ENCODE measurements around the gene IKBKG.
"Not testable (repeated sequence)": the region's sequence is repeated elsewhere in the genome, so short reads cannot be mapped to it uniquely, and the experiment has no call there.

IKBKG gene

DNA sequence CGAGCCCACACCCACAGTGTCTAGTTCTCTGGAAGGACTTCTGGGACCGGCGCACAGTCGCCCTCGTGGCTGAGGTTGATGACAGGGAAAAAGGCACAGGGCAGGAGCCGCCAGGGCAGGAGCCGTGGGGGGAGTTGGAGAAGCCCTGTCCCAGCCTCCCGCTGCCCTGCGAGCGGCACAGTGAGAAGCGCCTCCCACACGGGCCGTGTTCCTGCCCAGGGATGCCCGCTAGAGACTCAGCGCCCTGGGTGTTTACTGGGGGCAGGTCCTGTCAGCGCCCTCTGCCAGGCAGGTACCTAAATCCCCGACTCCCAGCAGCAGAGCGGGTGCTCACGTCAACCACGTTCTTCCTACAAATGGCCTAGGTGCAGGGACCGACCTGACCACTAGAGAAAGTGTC, 11.5 kb downstream of the IKBKG start:
- DNase-seq (ENCODE audit: low spot score), result not testable (repeated sequence)

DNA sequence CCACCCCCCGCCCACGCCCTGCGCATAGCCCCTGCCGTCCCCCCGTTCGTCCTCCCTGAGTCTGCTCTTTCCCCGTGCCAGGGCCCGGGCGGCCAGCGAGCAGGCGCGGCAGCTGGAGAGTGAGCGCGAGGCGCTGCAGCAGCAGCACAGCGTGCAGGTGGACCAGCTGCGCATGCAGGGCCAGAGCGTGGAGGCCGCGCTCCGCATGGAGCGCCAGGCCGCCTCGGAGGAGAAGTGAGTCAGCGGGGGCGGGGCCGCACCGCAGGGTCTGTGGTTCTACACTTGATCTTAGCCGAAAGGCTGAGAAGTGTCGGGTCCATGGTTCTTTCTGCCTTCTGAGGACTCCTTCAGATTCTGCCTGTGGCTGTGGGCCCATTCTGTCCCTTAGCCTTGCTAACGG, 12.9 kb downstream of the IKBKG start:
- not testable (repeated sequence) for DNase-seq (ENCODE audit: low spot score)

DNA sequence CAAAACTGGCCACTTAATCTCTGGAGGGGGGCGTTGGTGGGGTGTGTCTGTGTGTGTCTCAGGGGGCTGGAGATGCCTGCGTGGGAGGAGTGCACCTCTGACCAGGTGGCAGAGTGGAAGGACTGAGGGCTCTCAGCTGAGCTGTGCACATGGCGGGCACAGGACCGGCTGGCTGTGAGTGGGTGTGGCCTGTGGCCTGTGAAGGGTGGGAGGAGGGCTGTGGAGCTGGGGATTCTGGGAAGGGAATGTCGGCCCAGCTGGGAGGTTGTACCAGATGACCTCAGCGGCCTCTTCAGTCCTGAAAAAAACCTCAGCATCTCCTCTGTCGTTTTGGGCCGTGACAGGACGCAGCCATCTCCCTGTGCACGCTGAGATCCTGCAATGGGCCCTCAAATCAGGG, 14.9 kb downstream of the IKBKG start:
- DNase-seq (ENCODE audit: low spot score), result not testable (repeated sequence)

DNA sequence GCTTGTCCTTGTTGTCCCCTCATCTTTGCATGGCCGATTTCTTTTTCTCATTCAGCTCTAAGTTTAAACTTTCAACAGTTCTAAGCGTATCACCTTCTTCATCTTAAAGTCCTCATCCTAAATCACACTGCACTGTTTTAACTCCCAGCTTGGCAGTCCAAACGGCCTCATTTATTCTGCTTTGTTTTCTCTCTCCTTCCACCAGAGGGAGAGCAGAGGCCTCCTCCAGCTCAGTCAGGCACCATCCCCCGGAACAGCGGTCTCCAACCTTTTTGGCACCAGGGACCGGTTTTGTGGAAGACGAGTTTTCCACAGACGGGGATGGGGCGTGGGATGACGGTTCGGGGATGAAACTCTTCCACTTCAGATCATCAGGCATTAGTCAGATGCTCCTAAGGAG, 22.9 kb downstream of the IKBKG start:
- DNase-seq (ENCODE audit: low spot score), result not testable (repeated sequence)

DNA sequence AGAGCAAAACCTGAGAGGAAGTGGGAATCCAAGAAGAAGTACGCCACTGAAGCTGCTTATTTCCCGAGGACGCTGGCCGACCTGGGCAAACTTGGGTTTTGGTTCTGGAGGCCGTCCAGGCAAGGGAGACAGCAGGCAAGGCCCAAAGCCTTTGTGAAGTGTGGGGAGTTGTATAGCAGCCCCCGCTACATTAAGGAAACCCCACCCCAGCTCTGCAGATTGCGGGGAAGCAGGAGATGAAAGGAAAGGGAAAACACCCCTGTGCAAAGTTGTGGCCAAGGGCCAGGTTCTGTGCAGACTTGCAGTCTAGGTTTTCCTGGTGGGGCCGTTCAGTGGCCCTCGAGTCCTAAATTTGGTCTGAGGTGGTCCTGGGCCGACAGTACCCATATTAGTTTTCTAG, 25.6 kb downstream of the IKBKG start:
- not testable (repeated sequence) for DNase-seq (ENCODE audit: low spot score)

DNA sequence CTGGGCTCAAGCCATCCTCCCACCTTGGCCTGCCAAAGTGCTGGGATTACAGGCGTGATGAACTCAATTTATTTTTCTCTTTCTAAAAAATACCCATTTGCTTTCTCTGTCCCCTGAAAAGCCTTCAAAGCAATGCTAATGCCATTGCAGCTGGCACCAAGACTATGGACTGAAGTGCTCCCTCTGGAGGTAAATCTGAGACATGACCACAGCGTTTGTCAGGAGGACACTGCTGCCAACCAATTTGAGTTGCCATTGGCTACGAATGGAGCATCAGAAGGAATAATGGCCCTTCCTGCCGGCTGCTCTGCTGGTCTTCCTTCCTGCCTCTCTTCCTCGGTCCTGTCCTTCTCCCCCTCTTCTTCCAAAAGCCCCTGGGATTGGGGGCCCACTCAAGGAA, 27.7 kb downstream of the IKBKG start:
- DNase-seq (ENCODE audit: low spot score), result not testable (repeated sequence)

DNA sequence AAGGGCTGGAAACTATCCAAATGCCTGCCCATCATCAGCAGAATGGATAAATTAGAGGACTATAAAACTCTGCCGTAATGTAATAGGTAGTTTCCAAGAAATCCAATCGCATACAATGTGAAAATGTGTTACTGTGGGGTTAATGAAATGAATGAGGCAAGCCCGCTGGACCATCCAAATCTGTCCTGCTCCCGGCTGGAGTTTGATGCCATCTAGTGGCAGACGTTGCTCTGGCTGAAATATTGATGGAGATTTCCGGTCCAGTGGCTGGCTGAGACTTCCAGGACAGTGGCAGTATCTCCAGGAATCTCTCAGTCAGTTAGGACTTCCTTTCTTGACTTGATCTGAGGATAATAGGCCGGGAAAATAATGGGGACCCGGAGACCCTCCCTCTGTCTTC, 35.6 kb downstream of the IKBKG start:
- not testable (repeated sequence) for DNase-seq (ENCODE audit: low spot score)

DNA sequence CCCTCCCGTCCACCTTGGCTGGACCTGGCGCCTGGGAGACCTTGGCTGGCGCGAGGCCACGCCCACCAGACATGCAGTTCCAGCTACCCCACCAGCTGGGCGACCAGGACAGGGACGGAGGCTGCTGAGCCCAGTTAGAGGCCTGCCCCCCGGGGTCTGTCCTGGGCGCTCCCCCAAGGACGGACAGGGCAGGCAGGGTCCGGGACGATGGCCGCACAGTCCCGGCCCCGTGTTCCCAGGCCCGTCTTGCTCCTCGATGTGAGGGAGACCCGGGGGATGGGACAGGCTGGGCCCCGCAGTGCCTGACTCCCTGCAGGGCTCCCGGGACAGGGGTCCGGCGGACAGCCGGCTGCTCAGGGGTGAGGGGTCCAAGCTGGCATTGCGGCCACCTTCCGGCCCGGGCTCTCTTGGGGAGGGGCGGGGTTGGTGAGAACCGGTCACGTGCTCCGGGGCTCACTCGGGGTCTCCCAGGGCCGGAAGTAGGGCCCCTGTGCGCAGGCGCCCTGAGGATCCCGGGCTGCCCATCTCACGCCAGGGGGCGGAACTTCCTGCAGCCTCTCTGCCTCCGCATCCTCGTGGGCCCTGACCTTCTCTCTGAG, 37.3 kb downstream of the IKBKG start, which contains the start of gene CTAG1A:
TSS of gene CTAG1A (plus strand) at position 549 of the 599 bp plus-strand sequence. CDS start 74 bp downstream, outside the sequence.
- DNase-seq (ENCODE audit: low spot score), result not testable (repeated sequence)

DNA sequence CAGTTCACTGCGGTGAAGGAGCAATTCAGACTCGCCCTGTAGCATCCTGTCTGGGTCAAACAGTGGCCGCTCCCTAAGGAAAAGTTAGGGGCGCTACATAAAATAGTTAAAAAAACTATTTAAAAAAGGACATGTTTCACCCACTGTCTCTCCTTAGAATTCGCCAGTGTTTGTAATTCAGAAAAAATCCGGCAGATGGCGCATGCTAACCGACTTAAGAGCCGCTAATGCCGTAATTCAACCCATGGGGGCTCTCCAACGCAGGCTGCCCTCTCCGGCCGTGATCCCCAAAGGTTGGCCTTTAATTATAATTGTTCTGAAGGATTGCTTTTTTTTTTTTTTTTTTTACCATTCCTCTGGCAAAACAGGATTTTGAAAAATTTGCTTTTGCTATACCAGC, 43.0 kb downstream of the IKBKG start:
- DNase-seq (ENCODE audit: low spot score), result not testable (repeated sequence)

DNA sequence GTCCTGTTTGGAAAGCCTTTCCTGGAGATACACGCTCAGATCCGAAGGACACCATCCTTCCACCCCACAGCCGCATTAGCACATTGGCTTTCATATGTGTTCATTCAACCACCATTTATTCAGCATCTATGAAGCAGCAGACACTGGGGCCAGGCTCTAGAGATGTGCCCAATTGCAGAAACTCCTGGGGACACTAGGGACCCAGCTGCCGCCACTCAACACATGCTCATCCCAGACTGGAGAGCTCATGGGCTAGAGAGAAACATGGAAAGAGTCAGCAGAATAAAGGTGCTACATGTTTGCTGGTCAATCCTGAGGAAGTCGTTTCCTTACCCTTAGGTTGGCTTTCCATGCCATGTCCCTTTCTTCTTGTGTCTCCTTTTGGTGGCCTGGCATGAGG, 45.1 kb downstream of the IKBKG start:
- no peak for DNase-seq (ENCODE audit: low spot score)

DNA sequence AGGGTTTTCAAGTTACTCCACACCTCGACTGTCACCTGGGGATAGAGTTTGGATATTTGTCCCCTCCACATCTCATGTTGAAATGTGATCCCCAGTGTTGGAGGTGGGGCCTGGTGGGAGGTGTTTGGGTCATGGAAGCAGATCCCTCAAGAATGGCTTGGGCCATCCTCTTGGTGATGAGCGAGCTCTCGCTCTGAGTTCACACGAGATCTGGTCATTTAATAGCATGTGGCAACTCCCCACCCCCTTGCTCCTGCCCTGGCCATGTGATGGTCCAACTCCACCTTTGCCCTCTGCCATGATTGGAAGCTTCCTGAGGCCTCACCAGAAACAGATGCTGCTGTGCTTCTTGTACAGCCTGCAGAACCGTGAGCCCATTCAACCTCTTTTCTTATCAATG, 45.8 kb downstream of the IKBKG start:
- DNase-seq (ENCODE audit: low spot score), result no peak

DNA sequence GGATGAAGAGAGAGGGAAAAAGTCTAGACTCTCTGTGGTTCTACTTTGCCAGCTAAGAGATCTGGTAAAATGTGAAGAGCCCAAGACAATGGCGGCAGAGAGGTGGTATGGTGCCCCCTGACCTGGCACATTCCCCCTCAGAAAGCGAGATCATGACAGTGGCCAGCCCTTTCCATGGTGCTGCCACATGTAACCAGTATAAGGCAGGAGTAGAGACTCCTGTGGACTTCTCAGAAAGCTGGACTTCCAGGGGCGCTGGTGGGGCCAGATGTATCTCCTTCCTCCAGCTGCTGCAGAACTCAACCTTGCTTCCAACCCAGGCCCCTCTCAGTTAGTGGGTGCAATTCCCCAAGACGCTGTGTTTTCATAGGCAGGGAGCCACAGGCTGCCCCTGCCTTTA, 47.1 kb downstream of the IKBKG start:
- no peak for DNase-seq (ENCODE audit: low spot score)

DNA sequence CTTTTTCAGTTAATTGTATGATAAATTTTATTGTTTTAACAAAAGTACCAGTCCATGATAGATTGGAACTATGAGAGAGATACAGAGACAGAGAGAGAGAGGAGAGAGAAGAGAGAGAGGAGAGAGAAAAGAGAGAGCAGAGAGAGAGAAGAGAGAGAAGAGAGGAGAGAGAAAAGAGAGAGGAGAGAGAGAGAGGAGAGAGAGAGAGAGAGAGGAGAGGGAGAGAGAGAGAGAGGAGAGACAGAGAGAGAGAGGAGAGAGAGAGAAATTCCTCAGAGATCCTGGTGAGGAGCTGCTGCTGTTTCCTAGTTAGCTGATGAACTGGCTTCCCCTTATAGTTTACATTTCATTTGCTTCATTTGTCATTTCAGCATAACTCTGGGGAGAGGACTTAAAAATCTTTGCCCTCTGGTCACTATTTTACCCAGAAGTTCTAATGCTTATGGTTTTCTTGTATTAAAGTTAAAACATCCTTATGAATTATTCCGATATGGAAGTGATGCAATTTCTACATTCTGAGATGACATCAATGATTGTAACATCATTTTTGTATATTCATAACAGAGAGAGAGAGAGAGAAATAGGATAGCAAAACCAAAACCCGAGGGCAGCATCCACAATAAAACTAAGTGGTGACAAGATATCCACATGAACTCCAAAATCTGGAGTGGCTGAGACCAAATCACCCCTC, 48.3 kb downstream of the IKBKG start:
- DNase-seq (ENCODE audit: low spot score), result no peak

DNA sequence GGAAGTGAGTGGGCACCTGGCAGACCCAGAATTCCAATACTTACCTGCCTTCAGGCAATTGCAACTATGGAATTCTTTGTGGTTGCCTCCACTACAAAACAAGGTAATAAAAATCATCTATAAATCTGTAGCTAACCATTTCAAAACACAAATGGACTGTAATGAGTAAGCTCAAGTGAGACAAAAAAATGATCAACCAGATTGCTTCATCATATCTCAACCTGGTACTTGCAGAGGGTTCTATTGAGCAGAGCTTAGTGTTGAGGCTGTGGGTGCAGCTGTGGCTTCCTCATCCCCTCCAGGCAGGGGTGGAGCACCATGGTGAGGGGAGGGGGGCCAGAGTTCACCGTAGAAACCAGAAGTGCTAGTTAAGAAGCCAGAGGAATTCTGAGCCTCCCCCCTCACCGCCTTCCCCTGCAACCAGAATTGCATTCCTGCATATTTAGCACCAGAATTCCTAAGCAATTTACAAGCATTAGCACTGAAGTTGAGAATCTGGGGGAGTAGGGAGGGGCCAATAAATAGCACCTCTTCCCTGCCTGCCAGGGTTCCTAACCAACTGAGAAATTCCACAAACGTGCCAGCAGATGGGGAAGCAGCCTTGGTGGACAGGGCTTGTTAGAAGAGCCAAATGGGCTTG, 49.0 kb downstream of the IKBKG start:
- DNase-seq (ENCODE audit: low spot score), result peak; percentile 25

DNA sequence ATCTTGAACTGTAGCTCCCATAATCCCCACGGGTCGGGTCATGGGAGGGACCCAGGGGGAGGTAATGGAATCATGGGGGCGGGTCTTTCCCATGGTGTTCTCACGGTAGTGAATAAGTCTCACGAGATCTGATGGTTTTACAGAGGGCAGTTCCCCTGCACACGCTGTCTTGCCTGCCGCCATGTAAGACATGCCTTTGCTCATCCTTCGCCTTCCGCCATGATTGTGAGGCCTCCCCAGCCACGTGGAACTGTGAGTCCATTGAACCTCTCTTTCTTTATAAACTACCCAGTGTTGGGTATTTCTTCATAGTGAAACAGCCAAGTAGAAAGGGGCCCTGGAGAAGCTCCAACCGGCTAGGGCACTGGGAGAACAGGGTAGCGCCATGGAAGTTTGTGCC, 49.8 kb downstream of the IKBKG start:
- DNase-seq (ENCODE audit: low spot score), result no peak

DNA sequence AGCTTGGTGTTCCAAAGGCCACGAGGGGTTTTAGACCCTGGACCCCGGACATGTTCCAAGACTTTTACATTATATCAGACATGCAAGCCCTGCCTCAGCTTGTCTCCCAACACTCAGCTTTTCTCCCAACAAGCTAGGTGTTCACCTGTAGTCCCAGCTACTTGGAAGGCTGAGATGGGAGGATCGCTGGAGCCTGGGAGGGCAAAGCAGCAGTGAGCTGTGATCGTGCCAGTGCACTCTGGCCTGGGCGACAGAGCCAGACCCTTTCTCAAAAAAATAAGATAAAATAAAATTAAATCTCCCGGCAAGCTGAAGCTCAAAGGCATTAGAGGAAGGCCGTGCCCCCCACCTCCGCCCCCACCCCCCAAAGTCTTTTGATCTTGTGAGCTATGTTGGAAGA, 51.2 kb downstream of the IKBKG start:
- no peak for DNase-seq (ENCODE audit: low spot score)

DNA sequence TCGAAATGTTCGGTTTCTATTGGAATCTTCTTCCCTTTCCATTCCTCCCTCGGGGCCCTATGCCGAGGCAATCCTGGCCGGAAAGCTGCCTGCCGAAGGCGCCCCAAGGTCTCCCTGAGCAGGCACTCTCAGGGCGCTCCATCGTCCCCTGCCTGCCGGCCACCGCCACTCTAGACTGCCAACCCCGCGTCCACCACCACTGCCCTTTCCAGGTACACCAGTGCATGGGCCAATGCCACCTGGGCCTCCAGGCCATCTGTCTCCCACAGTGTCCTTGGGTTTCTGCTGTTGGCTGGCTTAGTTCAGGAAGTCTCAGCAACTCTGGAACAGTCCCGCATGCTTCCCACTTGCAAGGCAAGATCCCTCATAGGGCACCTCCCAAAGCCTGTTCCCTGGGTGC, 52.1 kb downstream of the IKBKG start:
- DNase-seq (ENCODE audit: low spot score), result no peak

DNA sequence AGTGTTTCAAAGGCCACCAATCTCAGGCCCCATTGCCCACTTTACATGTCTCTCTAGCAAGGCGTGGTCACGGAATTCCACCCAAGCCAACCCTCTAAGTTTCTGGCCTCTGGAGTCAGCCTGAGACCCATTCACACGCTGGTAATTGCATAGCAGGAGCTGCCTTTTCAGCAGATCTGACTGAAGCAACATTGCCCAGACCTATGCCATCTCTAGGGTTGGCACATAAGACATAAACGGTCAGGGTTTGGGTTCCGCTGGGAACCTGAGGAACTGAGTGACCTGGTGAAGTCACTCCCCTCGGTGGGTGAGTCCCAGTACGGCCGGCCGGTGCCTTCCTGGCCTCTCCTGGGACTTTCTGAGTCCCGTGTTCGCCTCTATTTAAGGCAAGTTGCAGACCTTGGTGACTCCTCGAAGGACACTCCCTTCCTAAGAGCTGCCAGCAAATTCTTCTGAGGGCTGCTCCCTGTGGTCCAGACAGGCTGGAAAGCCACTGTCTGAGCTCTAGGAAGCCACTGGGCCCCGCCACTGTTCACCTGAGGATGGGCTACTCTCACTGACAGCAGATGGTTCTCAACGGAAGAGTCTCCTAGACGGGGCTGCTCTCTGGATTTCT, 53.4 kb downstream of the IKBKG start:
- peak; percentile 9 for DNase-seq (ENCODE audit: low spot score)

DNA sequence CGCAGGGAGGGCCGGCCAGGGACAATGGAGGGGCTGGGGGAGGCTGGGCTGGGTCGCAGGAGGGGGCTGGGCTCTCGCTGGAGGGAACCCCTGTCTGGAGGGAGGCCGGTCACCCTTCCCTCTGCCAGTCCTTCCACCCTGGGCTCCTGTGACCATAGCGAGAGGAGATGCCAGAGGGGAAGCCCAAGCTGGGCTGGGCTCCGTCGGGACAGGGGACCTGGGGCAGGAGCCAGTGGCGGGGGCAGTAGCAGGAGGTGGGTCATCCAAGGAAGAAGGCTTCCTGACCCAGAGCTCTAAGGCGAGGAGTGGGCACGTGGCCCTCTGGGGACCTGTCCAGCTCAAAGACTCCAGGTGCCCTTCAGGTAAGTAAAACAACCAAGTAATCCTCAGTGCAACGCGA, 54.8 kb downstream of the IKBKG start:
- no peak for DNase-seq (ENCODE audit: low spot score)

DNA sequence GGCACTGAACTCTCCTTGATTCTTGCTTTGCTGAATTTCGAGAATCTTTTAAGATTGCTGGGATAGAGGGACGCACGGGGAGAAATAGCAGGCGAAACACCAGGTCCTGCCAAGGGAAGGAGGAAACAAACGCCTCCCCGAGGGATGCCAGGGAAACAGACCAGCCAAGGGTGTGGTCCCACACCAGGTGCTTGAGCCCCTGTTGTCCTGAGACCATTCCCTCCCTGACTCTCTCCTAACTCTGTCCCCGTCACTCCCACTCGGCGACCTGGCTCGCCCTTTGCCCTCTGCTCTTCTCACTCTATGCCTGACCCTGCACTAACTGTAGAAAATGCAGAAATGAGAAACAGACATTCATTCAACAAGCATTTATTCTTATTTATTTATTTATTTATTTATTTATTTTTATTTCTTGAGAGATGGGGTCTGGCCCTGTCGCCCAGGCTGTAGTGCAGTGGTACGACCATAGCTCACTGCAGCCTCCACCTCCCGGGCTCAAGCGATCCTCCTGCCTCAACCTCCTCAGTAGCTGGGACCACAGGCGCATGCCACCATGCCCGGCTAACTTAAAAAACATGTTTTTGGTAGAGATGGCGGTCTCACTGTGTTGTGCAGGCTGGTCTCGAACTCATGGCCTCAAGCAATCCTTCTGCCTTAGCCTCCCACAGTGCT, 55.5 kb downstream of the IKBKG start:
- DNase-seq (ENCODE audit: low spot score), result no peak

DNA sequence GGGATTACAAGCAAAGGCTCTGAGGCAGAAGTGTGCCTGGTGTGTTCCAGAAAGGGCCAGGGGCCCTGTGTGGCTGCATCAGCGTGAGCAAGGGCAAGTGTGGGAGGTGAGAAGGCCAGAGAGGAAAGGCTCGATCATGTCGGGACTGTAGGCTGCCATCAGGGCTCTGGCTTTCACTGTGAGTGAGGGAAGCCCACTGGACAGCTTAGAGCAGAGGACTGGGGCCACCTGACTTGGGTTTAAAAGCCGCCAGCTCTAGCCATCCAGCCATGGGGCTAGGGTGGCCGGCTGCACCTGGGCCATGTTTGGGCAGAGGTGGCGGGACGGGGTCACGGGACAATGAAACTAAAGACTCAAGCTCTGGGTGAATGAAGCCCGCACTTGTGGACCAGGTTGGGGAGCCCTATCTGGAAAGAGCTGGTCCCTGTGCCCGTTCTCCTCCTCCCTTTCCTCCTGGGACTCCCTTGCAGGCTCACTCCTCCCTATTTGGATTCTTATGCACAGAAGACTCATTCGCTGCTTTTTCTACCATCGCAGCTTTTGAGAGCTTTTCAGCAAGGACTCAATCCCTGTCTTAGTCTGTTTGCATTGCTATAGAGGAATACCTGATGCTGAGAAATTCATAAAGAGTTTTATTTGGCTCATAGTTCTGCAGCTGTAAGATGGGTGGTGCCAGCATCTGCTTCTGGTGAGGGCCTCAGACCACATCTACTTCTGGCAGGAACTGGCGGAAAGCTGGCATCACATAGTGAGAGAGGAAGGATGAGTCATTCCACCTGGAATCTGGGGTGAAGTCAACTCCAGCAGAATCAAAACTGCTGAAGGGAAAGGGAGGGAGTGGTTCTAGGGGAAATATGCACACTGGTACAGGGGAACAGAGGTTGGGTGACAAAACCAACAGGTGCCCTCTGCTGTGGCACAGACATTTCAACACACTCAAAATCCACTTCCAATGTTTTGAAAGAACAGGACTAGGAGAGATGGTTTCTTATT, 56.3 kb downstream of the IKBKG start:
- peak; percentile 43 for DNase-seq (ENCODE audit: low spot score)
